NCI-H2081 (cell line): ENCODE measurements around the gene ANAPC5.
"Not testable (repeated sequence)": the region's sequence is repeated elsewhere in the genome, so short reads cannot be mapped to it uniquely, and the experiment has no call there.

Experiments
- DNase-seq, 2 experiments: peaks; one replicate each; lab custom pipeline; 2025; lab: John Stamatoyannopoulos, UW

ANAPC5 gene

DNA sequence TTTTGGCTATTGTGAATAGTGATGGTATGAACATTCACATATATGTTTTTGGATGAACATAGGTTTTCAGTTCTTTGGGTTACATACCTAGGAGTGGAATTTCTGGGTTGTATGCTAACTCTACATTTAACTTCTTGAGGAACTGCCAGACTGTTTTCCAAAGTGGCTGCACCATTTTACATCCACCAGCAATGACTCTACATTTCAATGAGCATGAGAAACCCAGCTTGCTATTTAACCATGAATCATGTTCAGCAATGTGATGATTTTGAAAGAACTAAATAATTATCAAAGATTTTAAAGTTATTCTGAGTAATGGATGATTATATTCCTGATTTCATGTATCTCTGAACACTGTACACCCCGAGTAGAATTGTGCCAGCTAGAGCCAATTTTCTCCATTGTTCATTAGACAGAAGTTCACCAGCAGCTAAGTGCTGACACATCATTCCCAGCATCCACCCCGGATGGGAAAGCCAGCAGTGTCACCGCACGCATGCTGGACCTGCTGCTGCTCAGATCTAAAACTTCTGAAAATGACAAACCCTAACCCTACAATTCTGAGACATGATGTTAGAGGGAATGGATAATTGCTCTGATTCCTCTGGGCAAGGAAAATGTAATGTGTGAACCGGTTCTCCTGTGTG, 13.3 kb upstream of the ANAPC5 start:
- DNase-seq, result no peak

DNA sequence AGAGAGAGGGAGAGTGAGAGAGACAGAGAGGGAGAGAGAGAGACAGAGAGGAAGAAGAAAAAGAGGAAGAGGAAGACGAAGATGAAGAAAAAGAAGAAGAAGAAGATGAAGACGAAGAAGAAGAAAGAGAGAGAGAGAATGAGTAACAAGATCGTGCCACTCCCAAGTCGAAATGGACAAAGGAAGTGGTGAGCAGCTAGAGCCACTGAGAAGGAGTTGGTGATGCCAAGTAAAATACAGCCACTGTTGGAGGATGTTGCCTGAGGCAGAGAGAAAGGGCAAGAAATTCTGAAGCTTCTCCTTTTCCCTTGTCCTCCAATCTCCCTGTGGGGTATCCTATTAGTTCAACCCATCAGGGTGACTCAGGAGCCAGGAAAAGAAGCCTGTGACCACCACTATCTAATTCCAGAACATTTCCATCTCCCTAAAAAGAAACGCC, 12.5 kb upstream of the ANAPC5 start:
- DNase-seq, result no peak

DNA sequence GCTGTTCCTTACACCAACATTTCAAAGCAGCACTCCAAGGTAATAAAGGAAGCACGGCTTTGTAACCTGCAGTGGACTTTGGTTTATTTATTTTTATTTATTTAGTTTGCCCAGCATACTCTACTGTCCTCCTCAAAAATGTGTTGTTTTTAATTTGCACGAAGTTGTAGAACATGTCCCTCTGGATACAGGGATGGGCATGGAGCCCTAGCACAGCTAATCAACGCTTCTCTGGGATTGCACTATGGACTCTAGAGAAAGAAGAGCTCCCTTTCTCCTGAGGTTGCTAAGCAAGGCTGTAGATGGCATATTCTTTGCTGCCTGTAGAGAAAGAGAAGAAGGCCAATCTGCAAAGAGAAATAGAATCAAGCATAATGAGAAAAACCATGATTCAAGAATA, 5.9 kb upstream of the ANAPC5 start:
- no peak for DNase-seq

DNA sequence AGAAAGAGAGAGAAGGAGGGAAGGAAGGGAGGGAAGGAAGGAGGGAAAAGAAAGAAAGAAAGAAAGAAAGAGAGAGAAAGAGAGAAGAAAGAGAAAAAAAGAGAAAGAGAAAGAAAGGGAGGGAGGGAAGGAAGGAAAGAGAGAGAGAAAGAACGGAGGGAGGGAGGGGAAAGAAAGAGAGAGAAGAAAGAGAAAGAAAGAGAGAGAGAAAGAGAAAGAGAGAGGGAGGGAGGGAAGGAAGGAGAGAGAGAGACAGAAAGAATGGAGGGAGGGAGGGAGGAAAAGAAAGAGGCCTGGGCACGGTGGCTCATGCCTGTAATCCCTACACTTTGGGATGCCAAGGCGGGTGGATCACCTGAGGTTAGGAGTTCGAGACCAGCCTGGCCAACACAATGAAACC, 5.1 kb upstream of the ANAPC5 start:
- DNase-seq, result no peak

DNA sequence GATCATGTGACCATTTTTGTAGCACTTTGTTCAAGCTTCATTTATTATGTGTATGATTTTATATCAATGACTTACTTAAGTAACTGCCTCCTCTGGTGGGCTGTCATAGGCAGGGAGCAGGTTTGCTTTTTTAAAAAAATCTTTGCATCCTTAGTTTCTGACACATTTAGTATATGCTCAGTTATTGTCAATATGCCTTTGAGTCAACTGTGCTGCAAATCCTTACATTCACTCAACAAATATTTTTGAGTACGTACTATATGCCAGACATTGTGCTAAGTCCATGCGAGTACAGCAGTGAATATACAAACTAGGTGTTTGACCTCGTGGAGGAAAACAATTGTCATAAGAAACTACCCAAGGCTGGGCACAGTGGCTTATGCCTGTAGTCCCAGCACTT, 4.4 kb upstream of the ANAPC5 start:
- DNase-seq, result no peak

DNA sequence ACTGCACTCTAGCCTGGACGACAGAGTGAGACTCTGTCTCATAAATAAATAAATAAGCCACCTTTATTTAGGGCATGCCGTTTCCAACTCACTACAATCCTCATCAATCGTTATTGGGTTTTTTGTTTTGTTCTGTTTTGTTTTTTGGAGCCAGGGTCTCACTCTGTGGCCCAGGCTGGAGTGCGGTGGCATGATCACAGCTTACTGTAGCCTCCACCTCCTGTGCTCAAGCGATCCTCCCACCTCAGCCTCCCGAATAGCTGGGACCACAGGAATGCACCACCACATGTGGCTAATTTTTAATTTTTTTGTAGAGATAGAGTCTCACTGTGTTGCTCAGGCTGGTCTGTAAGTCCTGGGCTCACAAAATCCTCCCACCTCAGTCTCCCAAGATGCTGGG, 3.6 kb upstream of the ANAPC5 start:
- no peak for DNase-seq

DNA sequence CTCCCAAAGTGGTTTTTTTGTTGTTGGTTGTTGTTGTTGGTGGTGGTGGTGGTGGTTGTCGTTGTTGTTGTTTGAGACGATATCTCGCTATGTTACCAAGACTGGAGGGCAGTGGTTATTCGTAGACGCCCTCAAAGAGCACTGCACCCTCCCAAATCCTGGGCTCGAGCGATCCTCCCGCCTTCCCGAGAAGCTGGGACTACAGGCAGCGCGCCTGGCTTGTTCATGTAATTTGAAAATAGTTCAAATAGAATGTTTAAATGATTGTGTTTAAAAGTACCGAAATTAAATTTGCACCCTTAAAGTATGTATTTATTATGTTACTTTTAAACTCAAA, 439 bp upstream of the ANAPC5 start:
- DNase-seq, result peak in 1 of 2 experiments; percentile 82

DNA sequence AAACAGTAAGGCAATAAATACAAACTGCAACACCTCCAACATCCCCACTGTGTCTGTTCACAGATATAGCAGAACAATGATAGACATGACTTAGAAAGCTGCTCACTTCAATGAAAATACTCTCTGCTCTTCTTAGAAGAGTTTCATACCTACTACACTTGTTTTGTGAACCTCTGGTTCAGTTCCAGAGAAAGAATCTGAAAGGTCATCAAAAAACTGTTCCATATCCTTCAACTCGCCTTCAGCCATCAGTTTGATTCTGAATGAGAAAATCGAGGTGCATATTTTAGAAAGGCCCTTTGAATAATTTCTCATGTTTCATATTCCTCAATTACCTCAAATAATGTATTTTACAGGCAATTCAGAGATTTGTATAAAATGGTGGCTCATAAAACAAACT, 5.5 kb downstream of the ANAPC5 start:
- DNase-seq, result no peak

DNA sequence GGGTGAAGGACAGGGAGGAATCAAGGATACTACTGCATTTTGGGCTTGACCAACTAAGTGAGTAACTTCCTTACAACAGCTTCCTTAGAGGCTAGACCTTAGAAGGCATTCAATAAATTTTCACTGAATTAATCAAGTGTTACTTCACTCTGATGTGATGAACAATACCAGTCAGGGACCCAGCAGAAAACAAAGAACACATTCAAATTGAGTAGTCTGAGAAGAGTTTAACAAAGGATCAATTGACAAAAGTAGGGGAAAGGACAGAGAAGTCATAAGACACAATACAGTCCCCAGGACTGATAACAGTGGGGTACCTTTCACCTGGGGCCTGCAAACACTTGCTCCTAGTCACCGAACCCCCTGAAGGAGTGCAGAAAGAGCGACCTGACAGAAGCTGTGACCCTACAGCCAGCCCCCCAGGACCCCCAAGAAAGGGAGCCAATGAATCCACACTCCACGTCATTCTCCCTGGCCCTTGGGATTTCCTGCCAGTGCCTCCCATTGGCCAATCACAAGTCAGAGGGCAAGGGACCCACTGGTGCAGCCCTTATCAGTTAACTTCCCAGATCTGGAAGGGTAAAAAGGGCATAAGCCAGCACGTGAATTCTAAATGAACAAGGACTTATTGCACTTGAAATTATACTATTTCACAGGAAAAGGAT, 6.9 kb downstream of the ANAPC5 start:
- no peak for DNase-seq

DNA sequence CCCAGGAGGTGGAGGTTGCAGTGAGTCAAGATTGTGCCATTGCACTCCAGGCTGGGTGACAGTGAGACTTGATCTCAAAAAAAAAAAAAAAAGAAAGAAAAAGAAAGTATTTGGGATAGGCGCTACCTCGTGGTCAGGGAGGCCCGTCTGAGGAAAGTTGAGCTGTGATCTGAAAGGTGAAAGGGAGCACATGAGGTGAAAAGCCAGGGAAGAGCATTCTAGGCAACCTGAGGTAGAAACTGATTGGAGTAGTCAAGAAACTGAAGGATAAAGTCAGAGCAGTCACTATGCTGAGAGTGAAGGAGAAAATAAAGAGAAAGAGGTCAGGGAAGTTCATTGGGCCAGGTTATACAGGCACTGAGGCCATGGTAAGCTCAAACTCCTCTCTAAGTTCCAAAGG, 7.7 kb downstream of the ANAPC5 start:
- DNase-seq, result no peak

DNA sequence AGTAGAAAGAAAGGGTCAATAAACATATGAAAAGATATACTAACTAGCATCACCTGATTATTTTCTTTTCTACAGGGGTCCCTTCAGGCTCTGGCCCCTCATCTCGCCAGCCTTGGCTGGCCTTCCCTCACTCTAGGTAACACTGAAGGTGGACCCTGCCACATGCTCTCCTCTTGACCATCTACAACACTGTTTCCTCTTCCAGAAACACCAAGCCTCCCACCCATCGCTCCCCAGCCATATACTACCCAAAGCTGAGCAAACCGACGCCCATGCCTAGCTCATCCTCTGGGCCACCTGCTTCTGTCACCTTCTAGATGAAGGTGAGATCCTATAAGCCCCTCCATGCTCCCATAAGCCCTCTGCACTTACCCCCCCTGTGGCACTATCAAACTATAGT, 14.8 kb downstream of the ANAPC5 start:
- no peak for DNase-seq

DNA sequence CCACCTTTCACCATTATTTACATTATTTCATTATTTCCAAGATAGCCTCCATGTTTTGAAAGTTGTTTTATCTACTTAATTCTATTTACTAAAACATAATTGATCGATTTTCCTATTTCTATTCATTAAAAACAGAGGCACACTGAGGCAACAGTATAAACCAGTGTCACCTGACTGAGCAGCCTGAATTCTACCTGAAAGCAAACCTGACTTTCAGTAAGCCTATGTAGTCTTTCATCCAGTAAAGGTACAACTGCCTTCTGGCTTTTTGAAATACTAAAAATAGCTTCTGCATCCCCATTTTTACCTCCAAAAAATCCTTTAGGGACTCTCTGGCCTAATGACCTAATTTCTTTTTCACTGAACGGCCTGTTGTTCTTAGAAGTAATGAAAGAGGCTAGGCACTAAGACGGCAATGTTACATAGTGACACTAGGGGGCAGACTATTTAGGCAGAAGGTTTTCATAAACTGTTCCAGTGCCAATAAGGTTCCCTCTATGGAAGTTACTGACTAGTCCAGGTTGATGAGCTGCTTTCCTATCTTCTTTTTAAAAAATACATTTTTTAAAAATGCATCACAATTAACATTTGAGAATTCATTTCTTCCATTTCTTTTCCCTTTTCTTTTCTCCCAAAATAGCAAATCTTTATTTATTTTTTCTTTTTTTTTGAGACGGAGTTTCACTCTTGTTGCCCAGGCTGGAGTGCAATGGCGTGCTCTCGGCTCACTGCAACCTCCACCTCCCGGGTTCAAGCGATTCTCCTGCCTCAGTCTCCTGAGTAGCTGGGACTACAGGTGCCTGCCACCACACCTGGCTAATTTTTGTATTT, 17.5 kb downstream of the ANAPC5 start:
- DNase-seq, result peak; percentile 47 to 70

DNA sequence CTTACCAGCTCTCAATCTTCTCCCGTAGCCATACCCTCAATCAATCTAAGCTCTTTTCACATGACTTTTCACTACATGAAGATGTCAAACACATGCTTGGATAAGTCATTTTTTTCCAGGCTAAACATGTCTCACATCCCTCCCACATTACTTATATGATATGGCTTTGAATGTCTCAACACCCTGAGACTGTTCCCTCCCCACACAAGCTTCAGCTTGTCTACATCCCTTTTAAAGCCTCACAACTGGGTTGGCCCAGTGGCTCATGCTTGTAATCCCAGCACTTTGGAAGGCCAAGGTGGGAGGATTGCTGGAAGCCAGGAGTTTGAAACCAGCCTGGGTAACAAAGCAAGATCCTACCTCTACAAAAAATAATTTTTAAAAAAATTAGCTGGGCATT, 18.5 kb downstream of the ANAPC5 start:
- no peak for DNase-seq

DNA sequence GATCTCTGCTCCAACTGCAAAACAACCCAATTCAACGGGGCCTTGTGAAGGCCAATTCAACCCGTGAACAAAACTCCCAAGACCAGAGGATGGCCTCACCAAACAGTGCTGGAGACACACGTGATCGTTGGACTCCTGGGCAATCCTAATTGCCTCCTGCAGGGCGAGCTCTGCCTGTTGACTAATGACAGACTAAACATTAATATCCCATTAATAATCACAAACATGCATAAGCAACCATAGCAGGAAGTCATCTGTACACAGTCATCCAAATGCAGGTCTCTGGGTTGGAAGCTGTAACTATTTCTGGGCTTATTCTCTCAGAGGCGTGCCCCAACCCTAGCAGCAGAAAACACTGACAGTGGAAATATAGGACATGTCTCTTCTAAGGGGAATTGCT, 21.0 kb downstream of the ANAPC5 start:
- DNase-seq, result no peak

DNA sequence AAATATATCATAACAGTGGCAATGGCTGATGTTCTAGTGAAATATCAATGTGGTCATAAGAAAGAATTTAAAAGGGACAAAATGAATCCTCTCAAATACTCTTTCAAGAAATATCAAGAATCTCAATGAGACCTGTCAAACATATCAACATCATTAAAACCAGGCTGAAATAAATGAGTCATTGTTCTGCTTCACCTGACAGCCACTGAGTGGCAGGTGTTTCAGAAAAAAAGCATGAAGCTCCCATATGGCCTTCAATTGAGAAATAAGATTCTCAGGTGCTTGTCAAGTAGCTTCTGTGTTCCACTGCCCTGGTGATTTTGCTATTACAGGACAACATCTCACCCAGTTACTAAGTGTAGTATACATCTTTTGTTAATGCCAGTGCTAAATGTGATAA, 21.5 kb downstream of the ANAPC5 start:
- no peak for DNase-seq

DNA sequence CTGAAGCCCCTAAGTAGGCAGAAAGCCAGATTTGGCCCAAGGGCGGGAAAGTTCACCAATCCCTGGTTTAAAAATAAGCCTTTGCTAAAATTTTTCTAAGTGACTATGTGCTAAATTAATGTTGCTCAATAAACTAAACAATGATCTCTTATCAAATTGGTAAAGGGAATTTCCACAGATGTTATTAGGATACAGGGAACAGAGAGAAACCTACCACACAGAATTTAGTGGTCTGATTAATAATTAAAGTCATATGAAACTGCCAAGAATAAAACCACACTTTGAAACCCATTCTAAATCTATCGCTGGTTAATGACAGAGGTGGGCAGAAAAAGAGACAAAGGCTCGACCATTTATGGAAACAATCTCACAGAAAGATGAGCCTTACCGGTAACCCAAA, 22.0 kb downstream of the ANAPC5 start:
- DNase-seq, result no peak

DNA sequence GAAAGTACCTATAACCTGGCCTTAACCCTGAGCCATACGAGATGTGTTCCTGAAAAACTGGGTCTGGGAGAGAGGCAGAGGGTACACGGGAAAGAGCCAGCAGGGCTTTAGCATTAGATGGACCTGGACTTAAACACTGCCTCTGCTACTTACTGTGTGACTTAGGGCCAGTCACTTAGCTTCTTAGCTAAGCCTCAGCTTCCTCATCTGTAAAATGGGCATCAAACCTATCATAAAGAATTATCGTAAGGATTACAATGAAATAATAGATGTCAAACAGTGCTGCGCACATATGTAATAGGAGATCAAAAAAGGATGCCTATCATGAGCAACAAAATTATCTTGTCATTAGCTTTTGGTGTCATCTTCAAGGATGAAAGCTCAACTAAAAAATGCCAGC, 23.6 kb downstream of the ANAPC5 start:
- no peak for DNase-seq

DNA sequence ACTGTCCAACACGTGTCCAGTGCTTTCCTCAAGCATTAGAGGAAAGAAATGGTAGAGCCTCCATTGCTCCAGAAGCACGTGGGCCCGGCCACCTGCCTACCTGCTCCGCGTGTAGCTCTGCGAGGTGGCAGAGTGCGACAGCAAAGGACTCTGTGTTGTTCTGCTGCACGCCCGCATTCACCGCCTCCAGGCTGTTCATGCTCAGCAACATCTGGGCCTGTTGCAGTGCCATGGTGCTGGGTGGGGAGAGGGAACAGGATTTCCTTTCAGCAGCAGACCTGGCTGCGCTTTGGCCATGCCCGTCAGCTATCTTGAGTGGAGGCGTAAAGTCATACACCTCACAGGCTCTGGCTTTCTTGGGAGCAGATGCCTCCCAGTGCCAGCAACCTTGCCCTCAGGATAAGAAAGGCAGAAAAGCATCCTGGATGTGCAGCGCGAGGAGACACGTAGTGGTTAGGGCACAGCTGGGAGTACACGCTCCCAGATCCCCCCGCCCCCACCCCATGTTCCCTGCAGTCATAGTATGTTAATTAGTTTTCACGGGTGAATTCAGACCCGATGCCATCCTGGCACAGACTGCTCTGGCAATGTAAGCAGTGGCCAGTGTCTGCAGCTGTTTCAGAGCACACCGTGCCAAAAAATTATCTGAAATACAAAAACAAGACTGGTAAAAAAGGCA, 25.1 kb downstream of the ANAPC5 start:
- DNase-seq, result peak; percentile 29 to 33

DNA sequence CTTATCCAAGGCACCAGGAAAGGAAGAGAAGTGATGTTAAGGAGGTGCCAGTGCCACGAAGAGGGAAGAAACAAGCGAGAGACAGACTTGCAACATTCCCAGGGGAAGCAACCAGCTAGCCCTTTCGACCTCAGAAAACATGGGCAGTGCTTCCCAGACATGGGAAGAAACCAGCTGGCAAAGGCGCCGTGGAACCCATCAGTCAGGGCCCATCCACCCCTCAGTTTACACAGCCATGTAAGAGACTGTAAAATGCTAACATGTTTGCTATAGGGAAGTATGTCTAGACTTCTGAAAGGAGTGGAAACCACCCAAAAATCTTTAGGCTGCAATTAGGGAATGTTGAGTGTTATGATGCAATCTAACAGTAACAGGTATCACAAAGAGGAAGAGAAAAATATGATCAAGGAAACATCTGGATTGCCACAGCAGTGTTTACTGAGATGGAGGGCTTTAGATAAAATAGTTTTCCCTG, 26.3 kb downstream of the ANAPC5 start:
- no peak for DNase-seq

DNA sequence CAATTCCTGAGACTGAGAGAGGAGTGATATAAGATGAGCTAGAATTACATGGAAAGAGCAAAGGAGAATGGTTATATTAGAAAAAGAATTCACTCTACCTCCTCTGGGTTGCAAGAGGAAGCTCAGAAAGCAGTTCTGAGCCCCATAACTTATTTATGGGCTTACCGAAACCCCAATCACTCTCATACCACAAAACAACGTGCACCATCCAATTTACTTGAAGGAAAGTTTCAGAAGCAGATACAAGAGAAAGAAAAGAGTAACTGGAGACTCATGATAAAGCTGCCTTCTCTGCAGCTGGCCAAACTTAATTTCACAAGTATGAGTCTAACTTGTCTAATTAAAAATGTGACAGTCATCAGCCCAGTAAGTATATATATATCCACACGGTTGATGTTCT, 28.3 kb downstream of the ANAPC5 start:
- DNase-seq, result no peak

DNA sequence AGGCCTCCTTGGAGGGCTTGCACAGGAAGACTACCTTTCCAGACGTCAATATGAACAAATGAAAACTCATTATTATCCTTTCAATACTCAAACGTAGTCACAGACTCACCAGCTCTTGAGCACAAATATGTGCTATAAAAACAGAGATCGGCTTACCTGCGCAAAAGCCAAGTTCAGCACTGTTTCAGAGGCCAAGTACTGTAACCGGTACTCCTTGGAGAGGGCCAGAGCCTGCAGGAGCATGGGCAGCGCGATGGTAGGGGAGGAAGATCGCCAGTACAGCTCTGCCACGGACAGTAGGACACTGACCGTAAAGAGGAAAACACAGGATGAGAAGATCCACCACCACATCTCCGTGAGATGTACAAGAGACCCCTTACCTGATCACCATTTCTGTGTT, 34.1 kb downstream of the ANAPC5 start:
- DNase-seq, result no peak

DNA sequence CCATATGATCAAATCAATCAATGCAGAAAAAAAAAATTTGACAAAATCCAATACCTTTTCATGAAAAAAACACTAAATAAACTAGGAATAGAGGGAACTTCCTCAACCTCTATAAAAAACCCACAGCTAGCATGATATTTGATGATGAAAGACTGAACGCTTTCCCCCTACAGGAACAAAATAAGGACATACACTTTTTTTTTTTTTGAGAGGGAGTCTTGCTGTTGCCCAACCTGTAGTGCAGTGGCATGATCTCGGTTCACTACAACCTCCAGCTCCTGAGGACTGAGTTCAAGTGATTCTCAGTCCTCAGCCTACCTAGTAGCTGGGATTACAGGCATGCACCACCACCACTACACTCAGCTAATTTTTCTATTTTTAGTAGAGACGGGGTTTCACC, 37.8 kb downstream of the ANAPC5 start:
- DNase-seq, result no peak

DNA sequence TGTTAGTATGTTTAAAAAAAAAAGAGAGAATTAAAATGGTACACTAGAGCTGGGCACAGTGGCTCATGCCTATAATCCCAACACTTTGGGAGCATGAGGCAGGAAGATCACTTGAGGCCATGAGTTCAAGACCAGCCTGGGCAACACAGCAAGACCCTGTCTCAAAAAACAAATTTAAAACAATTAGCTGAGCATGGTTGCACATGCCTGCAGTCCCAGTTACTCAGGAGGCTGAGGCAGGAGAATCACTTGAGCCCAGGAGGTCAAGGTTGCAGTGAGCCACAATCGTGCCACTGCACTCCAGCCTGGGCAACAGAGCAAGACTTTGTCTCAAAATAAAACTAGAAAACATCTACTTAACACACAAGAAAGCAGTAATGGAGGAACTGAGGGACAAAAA, 42.0 kb downstream of the ANAPC5 start:
- not testable (repeated sequence) for DNase-seq
